GM23248 (cell line): Measurements from ENCODE around the gene GMPPB. TPM values are rescaled to one million over a fixed set of nuclear protein-coding genes. Genes with fewer than 3 reads are reported as not detected.

Experiments used
- DNase-seq: peaks from one replicate; pipeline ENCODE4 v3.0.0-alpha.2; 2015
- H2AFZ ChIP-seq: fragments of 200-600 bp; sonication (generic); 2 replicates; pipeline ENCODE4 v1.6.1; 2016; ENCODE audit warnings: antibody characterized with exemption
- H3F3A ChIP-seq: fragments of 200-600 bp; sonication (generic); 2 replicates; pipeline ENCODE4 v1.6.1; 2016; ENCODE audit warnings: mild to moderate bottlenecking, antibody characterized with exemption, mixed run types; ENCODE audit not compliant: insufficient read depth
- H3K27ac ChIP-seq: fragments of 200-600 bp; sonication (generic); 2 replicates; pipeline ENCODE4 v1.5.1; 2016; ENCODE audit warnings: mild to moderate bottlenecking
- H3K27me3 ChIP-seq: fragments of 200-600 bp; sonication (generic); replicated peaks from 2 replicates; pipeline ENCODE4 v1.6.1; 2016; ENCODE audit warnings: mild to moderate bottlenecking; ENCODE audit not compliant: insufficient read depth
- H3K36me3 ChIP-seq: fragments of 200-600 bp; sonication (generic); 2 replicates; pipeline ENCODE4 v1.6.1; 2016; ENCODE audit warnings: low read depth, mild to moderate bottlenecking
- H3K4me1 ChIP-seq: fragments of 200-600 bp; sonication (generic); 2 replicates; pipeline ENCODE4 v1.6.1; 2016; ENCODE audit warnings: mild to moderate bottlenecking; ENCODE audit not compliant: insufficient read depth
- H3K4me2 ChIP-seq: fragments of 200-600 bp; sonication (generic); one replicate; pipeline ENCODE4 v1.6.1; 2016; ENCODE audit warnings: mild to moderate bottlenecking; ENCODE audit not compliant: unreplicated experiment
- H3K4me3 ChIP-seq: fragments of 200-600 bp; sonication (generic); 2 replicates; pipeline ENCODE4 v1.5.1; 2016; ENCODE audit warnings: mild to moderate bottlenecking
- H3K79me2 ChIP-seq: fragments of 200-600 bp; sonication (generic); 2 replicates; pipeline ENCODE4 v1.6.1; 2016; ENCODE audit warnings: mild to moderate bottlenecking; ENCODE audit not compliant: insufficient read depth
- H3K9ac ChIP-seq: fragments of 200-600 bp; sonication (generic); 2 replicates; pipeline ENCODE4 v1.6.1; 2016; ENCODE audit warnings: mild to moderate bottlenecking
- H3K9me2 ChIP-seq: fragments of 200-600 bp; sonication (generic); 2 replicates; pipeline ENCODE4 v1.6.1; 2016; ENCODE audit warnings: mixed run types, mild to moderate bottlenecking, moderate library complexity; ENCODE audit not compliant: insufficient read depth
- H3K9me3 ChIP-seq: fragments of 200-600 bp; sonication (generic); one replicate; pipeline ENCODE4 v1.6.1; 2017; ENCODE audit warnings: low read depth
- H4K20me1 ChIP-seq: fragments of 200-600 bp; sonication (generic); 2 replicates; pipeline ENCODE4 v1.6.0; 2016; ENCODE audit not compliant: insufficient read depth
- EZH2 ChIP-seq: fragments of 200-600 bp; sonication (generic); IDR thresholded peaks from 2 replicates; pipeline ENCODE4 v1.6.1; 2018; ENCODE audit warnings: antibody characterized with exemption, mild to moderate bottlenecking; ENCODE audit not compliant: insufficient read depth, poor library complexity, severe bottlenecking
- EZH2phosphoT487 ChIP-seq: fragments of 200-600 bp; sonication (generic); IDR thresholded peaks from 2 replicates; pipeline ENCODE4 v1.6.1; 2018; ENCODE audit warnings: antibody characterized with exemption, moderate library complexity, mild to moderate bottlenecking, low read depth; ENCODE audit not compliant: insufficient read depth
- WGBS, 2 experiments: methylation state at CpG; one replicate each; pipeline ENCODE4 v1.1.6; 2015 to 2017; ENCODE audit warnings: low lambda C conversion rate in 2 of 2, low coverage in 1 of 2; ENCODE audit errors: missing lambda C conversion rate in 2 of 2; 5-methylcytosine and 5-hydroxymethylcytosine counted together
- in situ Hi-C: fragments of 300-500 bp; cut with MboI; formaldehyde crosslinking; loops from 2 replicates; pipeline ENCODE4 v1.15.0; 2020
- polyA plus RNA-seq: library from polyadenylated mRNA; unstranded; fragments of >200 nt; fragmentation: Nextera tagmentation; extraction: Ambion mirVana; gene quantifications from 2 replicates; pipeline ENCODE4 v1.2.1, GENCODE V29; 2016
- total RNA-seq: library from RNA; depleted of rRNA; stranded (reverse); fragments of >200 nt; shearing (Covaris generic); gene quantifications from 2 replicates; pipeline ENCODE4 v1.2.3, GENCODE V29; 2014

The GMPPB gene
- total and polyA plus RNA-seq, 2 experiments from 2014 or later = 24.1 to 37.8 TPM

DNA sequence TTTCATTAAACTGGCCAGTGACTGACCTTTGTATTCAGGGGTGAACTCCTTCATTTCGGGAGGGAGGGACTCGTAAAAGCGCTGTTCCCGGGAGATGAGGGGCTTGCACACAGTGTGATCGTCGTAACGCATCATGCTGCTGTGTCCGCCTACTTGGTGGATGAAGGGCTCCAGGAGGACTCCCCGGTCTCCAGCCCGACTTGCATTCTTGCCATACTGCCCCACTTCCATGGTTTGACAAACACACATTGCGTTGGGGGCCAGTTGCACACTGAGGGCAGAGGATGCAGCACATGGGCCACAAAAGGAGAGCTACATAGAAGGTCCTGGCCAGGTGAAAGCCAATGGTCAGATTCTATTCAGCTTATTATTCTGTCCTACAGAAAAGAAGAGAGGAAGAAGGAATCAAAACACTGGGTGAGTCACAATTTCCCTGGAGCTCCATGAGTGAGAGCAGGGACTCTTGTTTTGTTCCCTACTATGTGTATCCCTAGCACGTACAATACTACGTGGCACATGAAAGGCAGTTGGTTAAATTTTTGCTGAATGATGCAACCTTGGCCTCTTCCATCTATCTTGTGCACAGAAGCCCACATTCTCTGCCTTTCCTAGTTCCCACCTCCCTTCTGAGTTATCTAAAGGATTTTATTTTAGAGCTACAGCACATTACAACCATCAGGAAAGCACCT is 24.2 kb upstream of the GMPPB start:
- Histone ChIP-seq H3F3A (peaks cover 21% of the 10 kb centered on the region), H3K9ac (peak overlapping the region; percentile 40), H3K27ac (peak overlapping the region; percentile 67), H3K4me3 (no peak overlapping the region), H2AFZ (no peak overlapping the region), H3K9me3 (no peaks in the 10 kb centered on the region), H3K79me2 (peaks cover 98% of the 10 kb centered on the region), H3K36me3 (peaks cover 15% of the 10 kb centered on the region), H4K20me1 (no peaks in the 10 kb centered on the region), H3K4me1 (peaks cover 17% of the 10 kb centered on the region), H3K9me2 (no peaks in the 10 kb centered on the region), H3K27me3 (no peaks in the 10 kb centered on the region), H3K4me2 (no peak overlapping the region)
- in situ Hi-C loops = no loop called here
- TF ChIP-seq EZH2phosphoT487 (no peak), EZH2 (no peak)
- WGBS, 2 experiments = 86 to 88% methylated on average over 13 of the region's 13 CpGs
- DNase-seq = peak; percentile 76

DNA sequence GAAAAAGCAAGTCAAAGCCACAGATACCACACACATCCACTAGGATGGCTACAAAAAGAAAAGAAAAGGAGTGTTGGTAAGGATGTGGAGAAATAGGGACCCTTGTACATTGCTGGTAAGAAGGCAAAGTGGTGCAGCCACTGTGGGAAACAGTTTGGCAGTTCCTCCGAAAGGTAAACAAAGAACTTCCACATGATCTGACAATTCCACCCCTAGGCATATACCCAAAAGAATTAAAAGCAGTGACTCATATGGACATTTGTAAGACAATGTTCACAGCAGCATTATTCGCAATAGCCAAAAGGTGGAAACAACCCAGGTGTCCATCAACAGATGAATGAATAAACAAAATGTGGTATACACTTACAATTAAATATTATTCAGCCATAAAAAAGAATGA is 22.2 kb upstream of the GMPPB start:
- in situ Hi-C loops = no loop called here
- 89 to 92% methylated on average over 2 of the region's 2 CpGs for WGBS, 2 experiments

DNA sequence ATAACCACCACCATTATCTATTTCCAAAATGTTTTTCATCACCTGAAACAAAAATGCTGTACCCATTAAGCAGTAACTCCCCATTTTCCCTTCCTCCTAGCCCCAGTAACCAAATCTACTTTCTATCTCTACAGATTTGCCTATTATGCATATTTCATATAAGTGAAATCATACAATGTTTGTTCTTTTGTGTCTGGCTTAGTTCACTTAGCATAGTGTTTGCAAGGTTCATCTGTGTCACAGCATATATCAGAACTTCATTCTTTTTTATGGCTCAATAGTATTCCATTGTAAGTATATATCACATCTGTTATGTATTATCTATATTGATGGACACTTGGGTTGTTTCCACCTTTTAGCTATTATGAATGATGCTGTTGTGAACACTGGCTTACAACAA is 16.7 kb upstream of the GMPPB start:
- no peak overlapping the region for H3K4me2 ChIP-seq
- DNase-seq = no peak
- no peak overlapping the region for H3K9ac ChIP-seq
- no peaks in the 10 kb centered on the region for H4K20me1 ChIP-seq
- in situ Hi-C loops = no loop called here
- no peak overlapping the region for H2AFZ ChIP-seq
- TF ChIP-seq EZH2phosphoT487 (no peak), EZH2 (no peak)
- peaks cover 91% of the 10 kb centered on the region for H3K79me2 ChIP-seq
- no peak overlapping the region for H3K27ac ChIP-seq
- H3F3A ChIP-seq = peaks cover 6% of the 10 kb centered on the region; the same call in 1 of the 2 replicates
- H3K9me2 ChIP-seq = no peaks in the 10 kb centered on the region
- no peaks in the 10 kb centered on the region for H3K4me1 ChIP-seq
- H3K36me3 ChIP-seq = peaks cover 22% of the 10 kb centered on the region; the same call in 1 of the 2 replicates
- H3K9me3 ChIP-seq = no peaks in the 10 kb centered on the region
- no peaks in the 10 kb centered on the region for H3K27me3 ChIP-seq
- no peak overlapping the region for H3K4me3 ChIP-seq

More for the DNA sequence above, 22.2 kb upstream of the GMPPB start:
- DNase-seq = peak; percentile 49
- no peak overlapping the region for H3K9ac ChIP-seq
- peaks cover 15% of the 10 kb centered on the region for H3K36me3 ChIP-seq
- H3K27me3 ChIP-seq = no peaks in the 10 kb centered on the region
- no peaks in the 10 kb centered on the region for H3K9me2 ChIP-seq
- H3K27ac ChIP-seq = no peak overlapping the region
- H3K4me3 ChIP-seq = no peak overlapping the region
- H3K4me2 ChIP-seq = no peak overlapping the region
- no peaks in the 10 kb centered on the region for H4K20me1 ChIP-seq
- H2AFZ ChIP-seq = no peak overlapping the region
- TF ChIP-seq EZH2 = no peak
- TF ChIP-seq EZH2phosphoT487 = no peak
- H3K9me3 ChIP-seq = no peaks in the 10 kb centered on the region
- H3K4me1 ChIP-seq = peaks cover 17% of the 10 kb centered on the region
- H3K79me2 ChIP-seq = peaks cover 99% of the 10 kb centered on the region
- peaks cover 21% of the 10 kb centered on the region for H3F3A ChIP-seq

DNA sequence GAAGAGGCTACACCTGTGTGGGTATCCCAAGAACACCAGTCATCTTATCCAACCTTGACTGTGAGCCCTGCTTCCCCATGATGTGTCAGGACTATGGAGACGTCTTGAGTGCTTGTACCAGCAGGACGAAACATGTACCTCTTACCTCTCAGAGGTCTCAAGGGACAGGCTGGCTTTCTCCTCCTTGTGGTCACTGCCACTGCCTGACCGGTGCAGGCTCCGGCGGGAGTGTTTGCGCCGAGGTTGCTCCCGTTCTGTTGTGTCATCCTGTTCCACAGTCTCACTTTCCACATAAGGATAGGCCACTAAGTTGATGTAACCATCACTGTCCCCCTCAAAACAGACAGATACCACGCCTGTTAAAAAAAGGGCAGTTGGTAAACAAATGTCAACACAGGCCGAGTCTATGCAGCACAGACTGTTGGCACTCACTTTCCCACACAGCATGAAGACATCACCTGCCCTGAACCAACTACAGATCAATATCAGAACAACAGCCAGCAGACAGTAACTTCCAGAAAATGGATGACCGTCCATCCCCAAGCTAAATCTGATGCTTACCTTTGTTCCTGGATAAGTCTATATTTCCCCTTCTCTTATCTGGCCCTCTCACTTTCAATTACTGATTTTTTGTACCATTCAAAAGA is 14.4 kb upstream of the GMPPB start:
- TF ChIP-seq EZH2phosphoT487 (no peak), EZH2 (no peak)
- WGBS, 2 experiments = 97 to 98% methylated on average over 11 of the region's 11 CpGs
- H3K4me1 ChIP-seq = no peaks in the 10 kb centered on the region
- H3K9me3 ChIP-seq = no peaks in the 10 kb centered on the region
- H4K20me1 ChIP-seq = 0 out of 2 replicates have a peak, but pooled peaks cover 4% of the 10 kb centered on the region
- H3K4me2 ChIP-seq = no peak overlapping the region
- H2AFZ ChIP-seq = no peak overlapping the region
- H3K79me2 ChIP-seq = peaks cover 90% of the 10 kb centered on the region
- H3K9me2 ChIP-seq = no peaks in the 10 kb centered on the region
- H3K27ac ChIP-seq = no peak overlapping the region
- peaks cover 7% of the 10 kb centered on the region; the same call in 1 of the 2 replicates for H3F3A ChIP-seq
- no peak for DNase-seq
- peaks cover 22% of the 10 kb centered on the region; the same call in 1 of the 2 replicates for H3K36me3 ChIP-seq
- H3K27me3 ChIP-seq = no peaks in the 10 kb centered on the region
- H3K4me3 ChIP-seq = no peak overlapping the region
- no peak overlapping the region for H3K9ac ChIP-seq
- in situ Hi-C loops = no loop called here
